Endothelial cell of umbilical vein (primary cell): Measurements from ENCODE around the gene MEGF10. TPM values are rescaled to one million over a fixed set of nuclear protein-coding genes. Genes with fewer than 3 reads are reported as not detected.

ENCODE experiments used
- BruUV-seq: library from RNA; stranded (reverse); fragments of 400-500 nt; replicated peaks from 2 replicates; lab custom pipeline; 2021; lab: Mats Ljungman, UMichigan
- CTCF ChIA-PET: fragments of 300-600, 350-600 bp; sonication (Branson Sonifier 250); formaldehyde crosslinking; loops from one replicate; lab custom pipeline; 2021; ENCODE audit warnings: antibody characterized with exemption, inconsistent platforms; lab: Charles Lee
- POLR2A ChIA-PET: fragments of 300-600, 350-600 bp; sonication (Branson Sonifier 250); formaldehyde crosslinking; loops from one replicate; lab custom pipeline; 2021; ENCODE audit warnings: antibody characterized with exemption, inconsistent platforms; lab: Charles Lee
- DNase-seq: peaks from one replicate; pipeline ENCODE4 v3.0.0-alpha.2; 2011; ENCODE audit warnings: low read depth, low spot score
- FAIRE-seq: peaks from 2 replicates; lab custom pipeline; 2011; peaks lifted over from hg19 to GRCh38; lab: Jason Lieb, UNC
- H2AFZ ChIP-seq: 2 replicates; pipeline ENCODE4 v1.6.0; 2012; ENCODE audit warnings: low read depth, low read length, control low read depth, inconsistent platforms
- H3K27ac ChIP-seq: 2 replicates; pipeline ENCODE4 v1.5.1; 2011; ENCODE audit warnings: low read depth, mild to moderate bottlenecking, control low read depth, low read length, moderate library complexity; ENCODE audit not compliant: insufficient read depth
- H3K27me3 ChIP-seq, 2 experiments: 2 replicates each; pipeline versions ENCODE4 v1.6.0 to v1.6.1; 2011; ENCODE audit warnings: low read length in 2 of 2, mixed read lengths in 1 of 2; ENCODE audit not compliant: control insufficient read depth in 2 of 2, insufficient read depth in 2 of 2
- H3K36me3 ChIP-seq, 2 experiments: 2 replicates in 1 of 2; 3 replicates in 1 of 2; pipeline ENCODE4 v1.5.1; 2011; ENCODE audit warnings: low read length in 2 of 2, mild to moderate bottlenecking in 1 of 2, moderate library complexity in 1 of 2; ENCODE audit not compliant: control insufficient read depth in 2 of 2, insufficient read depth in 2 of 2; ENCODE audit errors: extremely low read depth in 1 of 2
- H3K4me1 ChIP-seq: 3 replicates; pipeline ENCODE4 v1.5.1; 2011; ENCODE audit warnings: mild to moderate bottlenecking, low read length; ENCODE audit not compliant: control insufficient read depth, insufficient read depth; ENCODE audit errors: extremely low read depth
- H3K4me2 ChIP-seq: 2 replicates; pipeline ENCODE4 v1.6.1; 2011; ENCODE audit warnings: low read length, control low read depth, mixed read lengths; ENCODE audit not compliant: insufficient read depth
- H3K4me3 ChIP-seq, 3 experiments: fragments of 200-600 bp in 1 of 3; sonication (generic), shearing (Covaris generic) in 1 of 3; replicated peaks in 1 of 3; 2 replicates each; pipeline ENCODE4 v1.5.1; 2011 to 2016; ENCODE audit warnings: control low read depth in 3 of 3, low read length in 3 of 3, mild to moderate bottlenecking in 2 of 3, inconsistent platforms in 1 of 3, low read depth in 1 of 3, moderate library complexity in 1 of 3; ENCODE audit not compliant: insufficient read depth in 1 of 3
- H3K79me2 ChIP-seq: 2 replicates; pipeline ENCODE4 v1.6.0; 2012; ENCODE audit warnings: low read length, inconsistent platforms; ENCODE audit not compliant: control insufficient read depth, insufficient read depth
- H3K9ac ChIP-seq: replicated peaks from 2 replicates; pipeline ENCODE3; 2011; ENCODE audit warnings: low read length, control low read depth; ENCODE audit not compliant: insufficient read depth; ENCODE audit errors: extremely low read depth
- H3K9me1 ChIP-seq: replicated peaks from 3 replicates; pipeline ENCODE4 v1.6.0; 2011; ENCODE audit warnings: mild to moderate bottlenecking, low read length; ENCODE audit not compliant: control insufficient read depth, insufficient read depth; ENCODE audit errors: extremely low read depth
- H3K9me3 ChIP-seq: replicated peaks from 2 replicates; pipeline ENCODE4 v1.5.1; 2012; ENCODE audit warnings: low read length, inconsistent platforms; ENCODE audit not compliant: control insufficient read depth, insufficient read depth
- H4K20me1 ChIP-seq: replicated peaks from 2 replicates; pipeline ENCODE3; 2011; ENCODE audit warnings: mild to moderate bottlenecking, low read length; ENCODE audit not compliant: control insufficient read depth, insufficient read depth; ENCODE audit errors: extremely low read depth
- CTCF ChIP-seq, 2 donors: IDR thresholded peaks; 1 replicate in 1 of 2; 2 replicates in 1 of 2; pipeline ENCODE4 v1.5.1; 2011; ENCODE audit warnings: low read length in 2 of 2, mild to moderate bottlenecking in 2 of 2, moderate library complexity in 2 of 2, control low read depth in 1 of 2, inconsistent platforms in 1 of 2, low read depth in 1 of 2; ENCODE audit not compliant: insufficient read depth in 1 of 2; ENCODE audit errors: extremely low read depth in 1 of 2
- EZH2 ChIP-seq: IDR thresholded peaks from 2 replicates; pipeline ENCODE4 v1.6.1; 2012; ENCODE audit warnings: borderline replicate concordance, low read depth, mild to moderate bottlenecking, moderate library complexity, low read length, inconsistent platforms; ENCODE audit not compliant: severe bottlenecking
- FOS ChIP-seq: IDR thresholded peaks from 2 replicates; pipeline ENCODE4 v1.6.1; 2011; ENCODE audit warnings: mild to moderate bottlenecking, low read length, moderate library complexity, borderline replicate concordance; ENCODE audit not compliant: insufficient read depth
- GATA2 ChIP-seq: IDR thresholded peaks from 2 replicates; pipeline ENCODE4 v1.7.0; 2011; ENCODE audit warnings: low read depth, mild to moderate bottlenecking, moderate library complexity, mixed read lengths, low read length; ENCODE audit not compliant: insufficient read length, insufficient read depth
- JUN ChIP-seq: IDR thresholded peaks from 2 replicates; pipeline ENCODE4 v1.6.1; 2011; ENCODE audit warnings: borderline replicate concordance, low read depth; ENCODE audit not compliant: insufficient read length, insufficient read depth
- MAX ChIP-seq: IDR thresholded peaks from 2 replicates; pipeline ENCODE4 v1.6.1; 2011; ENCODE audit not compliant: insufficient read depth, insufficient read length
- MYC ChIP-seq: IDR thresholded peaks from one replicate; pipeline ENCODE4 v1.6.1; 2011; ENCODE audit warnings: mild to moderate bottlenecking, low read depth, low read length
- POLR2A ChIP-seq: IDR thresholded peaks from 2 replicates; pipeline ENCODE4 v1.6.1; 2012; ENCODE audit warnings: low read depth, mild to moderate bottlenecking, control low read depth, low read length
- POLR2AphosphoS5 ChIP-seq: IDR thresholded peaks from 2 replicates; pipeline ENCODE4 v1.6.1; 2012; ENCODE audit warnings: low read depth, mild to moderate bottlenecking, control low read depth, low read length, moderate library complexity; ENCODE audit not compliant: insufficient read depth
- dilution Hi-C: fragments of 300-500 bp; cut with MboI; formaldehyde crosslinking; loops from one replicate; pipeline ENCODE4 v1.15.0; 2019; ENCODE audit warnings: low sequenced_read_pairs; ENCODE audit not compliant: extremely low pct_ligation_motif_present
- intact Hi-C: fragments of 100-400 bp; cut with micrococcal nuclease; formaldehyde crosslinking; loops from one replicate; pipeline ENCODE4 v1.10.0; 2022
- polyA plus RNA-seq, 4 experiments: library from polyadenylated mRNA; depleted of rRNA in 3 of 4; stranded (reverse) in 3 of 4; unstranded in 1 of 4; fragments of >200 nt; gene quantifications; 2 replicates each; pipeline versions ENCODE4 v1.2.1 to v1.2.3, GENCODE V29; 2011 to 2012; ENCODE audit warnings: missing spikeins in 1 of 4
- total RNA-seq: library from RNA; stranded (reverse); gene quantifications from 2 replicates; pipeline ENCODE4 v1.2.3, GENCODE V29; 2021

The MEGF10 gene
- total and polyA plus RNA-seq, 2 donors (not counting 3 experiments of a cell fraction or from before 2014, with no cell fraction given), result 0.30 to 1.00 TPM

- peaks cover 6 to 31% of the 10 kb centered on the region in 2 experiments for H3K27me3 ChIP-seq
- H2AFZ ChIP-seq, result no peak overlapping the region
- H3K4me3 ChIP-seq, result no peak overlapping the region
- no peak overlapping the region for H3K4me2 ChIP-seq
- BruUV-seq, result no TSS peak
- no peaks in the 10 kb centered on the region for H4K20me1 ChIP-seq
- intact Hi-C loops (loop anchor here (1.0 to 10.0 kb wide), 6 partner anchors 179 to 836 kb away; partner anchors contain the start of gene MEGF10), dilution Hi-C loops (no loop called here)
- ChIA-PET POLR2A (no interaction called here), CTCF (interaction anchor here (0.6 to 5.2 kb wide), 85 partner anchors 8 to 1155 kb away, joined by 3 to 51 read pairs (median 4); partner anchors contain the start of genes MEGF10, PHAX and PRRC1)
- no peaks in the 10 kb centered on the region for H3K36me3 ChIP-seq
- no peaks in the 10 kb centered on the region for H3K9me3 ChIP-seq
- H3K27ac ChIP-seq, result no peak overlapping the region
- H3K4me1 ChIP-seq, result no peaks in the 10 kb centered on the region
- H3K9ac ChIP-seq, result no peak overlapping the region
- DNase-seq (peak; percentile 78), FAIRE-seq (peak; percentile 8)
- TF ChIP-seq EZH2 (no peak), CTCF (IDR thresholded peaks at IDR 0.05; ENCODE audit: extremely low read depth in 1 of 2, insufficient read depth in 1 of 2, low read depth in 1 of 2, low read length in 2 of 2) (peak; percentile 47 to 54)
- no peaks in the 10 kb centered on the region for H3K9me1 ChIP-seq
- no peaks in the 10 kb centered on the region for H3K79me2 ChIP-seq
Measured at GRCh38 chr5:127492854-127493738, 202.5 kb downstream of the MEGF10 start.

- Histone ChIP-seq H3K9me3 (no peaks in the 10 kb centered on the region), H3K27me3 (peaks cover 11 to 40% of the 10 kb centered on the region in 2 experiments), H3K4me3 (no peak overlapping the region), H3K79me2 (no peaks in the 10 kb centered on the region), H3K9me1 (no peaks in the 10 kb centered on the region), H3K27ac (no peak overlapping the region), H3K4me1 (no peaks in the 10 kb centered on the region), H3K9ac (no peak overlapping the region), H4K20me1 (no peaks in the 10 kb centered on the region), H2AFZ (no peak overlapping the region), H3K4me2 (no peak overlapping the region), H3K36me3 (no peaks in the 10 kb centered on the region)
- ChIA-PET CTCF (no interaction called here), POLR2A (no interaction called here)
- FAIRE-seq (no peak), DNase-seq (no peak)
- intact Hi-C loops (loop anchor here (10.0 kb wide), 1 partner anchor 534 kb away; no protein-coding TSS in a partner anchor), dilution Hi-C loops (no loop called here)
- BruUV-seq, result no TSS peak
- no peak for TF ChIP-seq POLR2AphosphoS5
- TF ChIP-seq POLR2A, result no peak
- no peak for TF ChIP-seq EZH2
- no peak for TF ChIP-seq MYC
- no peak for TF ChIP-seq JUN
- TF ChIP-seq CTCF (IDR thresholded peaks at IDR 0.05; ENCODE audit: extremely low read depth in 1 of 2, insufficient read depth in 1 of 2, low read depth in 1 of 2, low read length in 2 of 2), result no peak
- no peak for TF ChIP-seq FOS
- TF ChIP-seq GATA2, result no peak
- TF ChIP-seq MAX, result no peak
Measured at GRCh38 chr5:127498548-127498947, 208.0 kb downstream of the MEGF10 start.
